ENCODE measurements around the gene ZNF736. TPM values are rescaled to one million over a fixed set of nuclear protein-coding genes. Genes with fewer than 3 reads are reported as not detected.
"Not testable (repeated sequence)": the region's sequence is repeated elsewhere in the genome, so short reads cannot be mapped to it uniquely, and the experiment has no call there.

The ZNF736 gene
- total RNA-seq, 2 experiments from 2014 or later: 23.6 TPM

DNA sequence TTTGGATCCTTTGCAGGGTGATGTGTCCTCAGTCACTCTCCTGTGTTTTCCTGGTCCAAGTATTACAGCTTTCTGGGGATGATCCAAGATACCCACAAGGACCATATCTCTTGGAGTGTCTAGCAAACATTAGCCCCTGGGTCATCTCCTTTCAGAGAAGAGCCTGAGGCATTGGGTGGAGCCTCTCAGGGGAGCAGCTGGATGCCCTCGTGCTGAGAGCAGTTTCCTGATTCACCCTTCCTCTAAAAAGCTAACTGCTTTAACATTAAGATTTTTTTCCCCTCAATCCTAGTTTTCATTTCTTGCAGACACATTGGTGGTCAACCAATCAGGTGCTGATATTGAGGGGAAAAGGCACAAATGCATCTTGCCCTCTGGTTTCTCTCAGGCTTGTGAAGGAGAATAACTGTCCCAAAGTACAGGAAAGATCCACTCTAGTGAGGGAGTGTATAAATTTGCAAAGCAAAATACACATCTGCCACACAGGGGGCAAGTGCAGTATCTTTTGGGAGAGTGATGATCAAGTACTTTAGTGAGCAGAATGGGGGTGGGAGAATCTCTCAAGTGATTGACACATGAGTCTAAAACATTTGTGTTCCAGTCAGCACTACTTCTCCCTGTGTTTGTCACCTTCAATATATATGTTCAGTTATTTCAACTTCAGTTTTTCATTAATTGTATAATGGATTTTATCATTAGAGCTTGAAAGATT lies 2.4 kb downstream of the ZNF736 start:
- POLR2A ChIA-PET, H3K27ac Mint-ChIP-seq, H3K27me3 Mint-ChIP-seq, DNase-seq, H3K9me3 Mint-ChIP-seq, H3K4me3 Mint-ChIP-seq: not testable (repeated sequence)
- intact Hi-C loops (cut with micrococcal nuclease): loop anchor here (10.0 kb wide), 2 partner anchors 309 to 689 kb away; partner anchors contain the start of gene ERV3-1
- Mint-ChIP-seq H3K4me1 (ENCODE audit: low read depth) (peaks cover 38% of the 10 kb centered on the region), H3K36me3 (peaks cover 31% of the 10 kb centered on the region)
- CTCF ChIA-PET: interaction anchor here (0.6 kb wide), 1 partner anchor 65 kb away, joined by 5 read pairs; no protein-coding TSS in a partner anchor

DNA sequence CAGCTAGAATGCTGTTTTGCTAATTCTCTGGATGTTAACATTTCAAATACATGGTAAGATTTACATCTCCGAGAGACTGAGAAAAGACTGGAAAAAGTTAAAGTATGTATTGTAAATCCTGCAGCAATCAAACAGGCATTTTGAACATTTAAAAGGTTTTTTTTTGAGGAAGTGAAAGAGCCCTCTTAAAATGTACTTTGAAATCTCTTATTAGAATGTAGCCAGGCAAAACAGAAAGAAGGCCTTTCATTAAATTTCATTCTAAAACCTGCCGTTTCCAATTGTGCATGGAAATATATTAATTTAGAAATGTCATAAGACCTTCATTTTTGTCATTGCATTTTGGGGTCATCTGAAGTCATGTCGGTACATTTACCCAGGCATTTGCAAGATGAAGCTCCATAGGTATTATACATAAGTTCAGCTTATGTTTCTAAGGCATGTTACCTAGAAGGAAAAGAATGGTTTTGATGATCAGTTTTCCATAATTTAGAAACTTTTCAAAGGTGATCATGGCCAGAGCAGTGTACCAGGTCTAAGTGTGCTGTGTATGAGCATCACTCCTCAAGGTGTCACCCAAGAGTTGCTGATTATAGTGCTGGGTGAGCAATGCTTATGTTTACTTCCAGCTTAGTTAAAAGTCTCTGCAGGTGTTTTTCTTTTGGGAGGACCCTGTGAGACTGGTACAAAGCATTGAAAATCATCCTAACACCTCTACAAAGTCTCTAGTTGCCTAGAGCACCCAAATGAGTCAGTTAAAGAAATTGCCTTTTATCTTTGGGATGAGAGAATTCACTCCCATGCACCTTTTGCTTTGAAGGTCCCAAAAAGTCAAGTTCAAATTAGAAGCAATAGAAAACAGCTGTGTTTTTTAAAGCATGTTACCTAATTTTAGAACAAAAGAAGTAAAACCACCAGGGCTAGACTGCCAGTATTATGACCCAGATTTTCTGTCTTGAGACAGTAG lies 7.1 kb downstream of the ZNF736 start:
- peaks cover 21% of the 10 kb centered on the region for H3K4me1 Mint-ChIP-seq (ENCODE audit: low read depth)
- H3K4me3 Mint-ChIP-seq: no peak overlapping the region
- intact Hi-C loops (cut with micrococcal nuclease): no loop called here
- peaks cover 64% of the 10 kb centered on the region for H3K36me3 Mint-ChIP-seq
- ChIA-PET CTCF (no interaction called here), POLR2A (no interaction called here)
- H3K27me3 Mint-ChIP-seq: no peaks in the 10 kb centered on the region
- H3K9me3 Mint-ChIP-seq: peaks cover 34% of the 10 kb centered on the region
- no peak overlapping the region for H3K27ac Mint-ChIP-seq
- DNase-seq: no peak

DNA sequence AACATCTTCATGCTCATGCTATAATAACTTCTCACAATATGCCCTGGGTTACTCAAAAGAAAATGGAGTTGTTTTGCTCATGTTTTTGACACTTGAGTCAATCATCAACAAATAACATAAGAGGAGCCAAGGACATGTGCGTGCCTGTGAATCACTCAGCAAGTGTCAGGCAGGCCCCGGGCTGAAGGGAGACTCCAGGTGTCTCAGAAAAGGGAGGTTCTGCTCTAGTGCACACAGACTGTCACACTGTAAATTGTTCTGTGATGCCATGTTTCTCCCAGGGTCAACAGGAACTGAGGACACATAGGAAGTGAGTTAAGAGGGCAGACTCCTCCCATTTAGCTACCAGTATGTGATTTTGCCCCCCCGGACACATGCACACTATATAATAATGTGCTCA lies 10.4 kb downstream of the ZNF736 start:
- Mint-ChIP-seq H3K36me3 (peaks cover 75% of the 10 kb centered on the region), H3K9me3 (peaks cover 58% of the 10 kb centered on the region)
- CTCF ChIA-PET; DNase-seq; H3K27ac Mint-ChIP-seq; H3K4me3 Mint-ChIP-seq; intact Hi-C loops (cut with micrococcal nuclease); H3K27me3 Mint-ChIP-seq; H3K4me1 Mint-ChIP-seq (ENCODE audit: low read depth): not testable (repeated sequence)
- POLR2A ChIA-PET: interaction anchor here (0.6 kb wide), 1 partner anchor 9 kb away, joined by 4 read pairs; no protein-coding TSS in a partner anchor

DNA sequence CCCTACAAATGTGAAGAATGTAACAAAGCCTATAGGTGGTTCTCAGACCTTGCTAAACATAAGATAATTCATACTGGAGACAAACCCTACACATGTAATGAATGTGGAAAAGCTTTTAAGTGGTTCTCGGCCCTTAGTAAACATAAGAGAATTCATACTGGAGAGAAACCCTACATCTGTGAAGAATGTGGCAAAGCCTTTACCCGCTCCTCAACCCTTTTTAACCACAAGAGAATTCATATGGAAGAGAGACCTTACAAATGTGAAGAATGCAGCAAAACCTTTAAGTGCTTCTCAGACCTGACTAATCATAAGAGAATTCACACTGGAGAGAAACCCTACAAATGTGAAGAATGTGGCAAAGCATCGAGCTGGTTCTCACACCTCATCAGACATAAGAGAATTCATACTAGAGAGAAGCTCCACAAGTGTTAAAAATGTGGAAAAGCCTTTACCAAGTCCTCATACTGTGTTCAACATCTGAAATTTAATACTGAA lies 35.0 kb downstream of the ZNF736 start:
- H3K27ac Mint-ChIP-seq; intact Hi-C loops (cut with micrococcal nuclease); H3K4me1 Mint-ChIP-seq (ENCODE audit: low read depth); CTCF ChIA-PET; H3K4me3 Mint-ChIP-seq; H3K27me3 Mint-ChIP-seq; POLR2A ChIA-PET; DNase-seq: not testable (repeated sequence)
- H3K9me3 Mint-ChIP-seq: peaks cover 86% of the 10 kb centered on the region
- peaks cover 88% of the 10 kb centered on the region for H3K36me3 Mint-ChIP-seq

- H3K27me3 Mint-ChIP-seq: no peaks in the 10 kb centered on the region
- no peak overlapping the region for H3K4me3 Mint-ChIP-seq
- ChIA-PET CTCF (no interaction called here), POLR2A (no interaction called here)
- H3K27ac Mint-ChIP-seq: no peak overlapping the region
- H3K36me3 Mint-ChIP-seq: peaks cover 36% of the 10 kb centered on the region
- H3K4me1 Mint-ChIP-seq (ENCODE audit: low read depth): no peaks in the 10 kb centered on the region
- no peak for DNase-seq
- H3K9me3 Mint-ChIP-seq: peaks cover 80% of the 10 kb centered on the region
- intact Hi-C loops (cut with micrococcal nuclease): no loop called here
These were observed 45.8 kb downstream of the ZNF736 start for GRCh38 chr7:64359543-64359942.

- Mint-ChIP-seq H3K4me1 (ENCODE audit: low read depth) (no peaks in the 10 kb centered on the region), H3K9me3 (peaks cover 89% of the 10 kb centered on the region), H3K27me3 (no peaks in the 10 kb centered on the region), H3K36me3 (peaks cover 7% of the 10 kb centered on the region), H3K27ac (no peak overlapping the region), H3K4me3 (no peak overlapping the region)
- DNase-seq: no peak
- CTCF ChIA-PET: no interaction called here
- POLR2A ChIA-PET: no interaction called here
- intact Hi-C loops (cut with micrococcal nuclease): no loop called here
These were observed 57.4 kb downstream of the ZNF736 start for GRCh38 chr7:64371116-64371515.

GRCh38 chr7:64373017-64373416 lies 59.3 kb downstream of the ZNF736 start:
- Mint-ChIP-seq H3K4me3 (no peak overlapping the region), H3K27ac (no peak overlapping the region), H3K9me3 (peaks cover 87% of the 10 kb centered on the region), H3K27me3 (no peaks in the 10 kb centered on the region), H3K36me3 (peaks cover 7% of the 10 kb centered on the region), H3K4me1 (ENCODE audit: low read depth) (no peaks in the 10 kb centered on the region)
- intact Hi-C loops (cut with micrococcal nuclease): no loop called here
- ChIA-PET POLR2A (no interaction called here), CTCF (no interaction called here)
- DNase-seq: no peak

GRCh38 chr7:64400401-64400800 lies 86.6 kb downstream of the ZNF736 start:
- Mint-ChIP-seq H3K27ac (no peak overlapping the region), H3K36me3 (no peaks in the 10 kb centered on the region), H3K4me3 (no peak overlapping the region), H3K4me1 (ENCODE audit: low read depth) (no peaks in the 10 kb centered on the region), H3K9me3 (peaks cover 3% of the 10 kb centered on the region), H3K27me3 (no peaks in the 10 kb centered on the region)
- no peak for DNase-seq
- intact Hi-C loops (cut with micrococcal nuclease): no loop called here
- CTCF ChIA-PET: no interaction called here
- POLR2A ChIA-PET: no interaction called here

Other genes starting within 250 kb of the ZNF736 start
- not detected for gene ZNF735, start 106.8 kb upstream of the ZNF736 start, total RNA-seq
- gene ZNF679, start 85.5 kb upstream of the ZNF736 start, total RNA-seq: not detected
- 10 to 100 TPM; 13.0 to 13.5 TPM for gene ZNF680, start 249.1 kb downstream of the ZNF736 start, total RNA-seq